ENCODE results near the gene DNTT. TPM values are rescaled to one million over a fixed set of nuclear protein-coding genes. Genes with fewer than 3 reads are reported as not detected.

DNTT gene
- polyA plus RNA-seq, 1 donor (not counting 4 experiments of a cell fraction or from before 2014, with no cell fraction given), result not detected

DNA sequence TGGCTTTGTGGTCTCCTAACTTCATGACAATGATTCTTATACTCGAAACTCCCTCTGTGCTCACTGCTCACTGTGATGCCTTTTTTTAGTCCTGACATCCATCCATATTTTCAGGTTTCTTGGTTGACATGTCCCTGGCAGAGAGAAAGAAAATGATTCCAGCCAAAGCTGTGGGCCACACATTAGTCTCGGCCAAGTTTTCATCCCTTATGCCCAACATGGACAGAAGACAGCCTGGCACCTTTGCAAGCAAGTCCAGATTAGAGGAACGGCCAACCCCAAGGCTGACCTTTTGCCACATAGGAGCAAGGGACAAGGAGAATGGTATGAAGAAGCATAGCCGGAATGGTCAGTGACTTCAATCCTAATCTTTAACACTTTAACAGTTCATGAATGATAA lies 63.2 kb downstream of the DNTT start:
- FAIRE-seq, result no peak
- TF ChIP-seq, protein P1, sequence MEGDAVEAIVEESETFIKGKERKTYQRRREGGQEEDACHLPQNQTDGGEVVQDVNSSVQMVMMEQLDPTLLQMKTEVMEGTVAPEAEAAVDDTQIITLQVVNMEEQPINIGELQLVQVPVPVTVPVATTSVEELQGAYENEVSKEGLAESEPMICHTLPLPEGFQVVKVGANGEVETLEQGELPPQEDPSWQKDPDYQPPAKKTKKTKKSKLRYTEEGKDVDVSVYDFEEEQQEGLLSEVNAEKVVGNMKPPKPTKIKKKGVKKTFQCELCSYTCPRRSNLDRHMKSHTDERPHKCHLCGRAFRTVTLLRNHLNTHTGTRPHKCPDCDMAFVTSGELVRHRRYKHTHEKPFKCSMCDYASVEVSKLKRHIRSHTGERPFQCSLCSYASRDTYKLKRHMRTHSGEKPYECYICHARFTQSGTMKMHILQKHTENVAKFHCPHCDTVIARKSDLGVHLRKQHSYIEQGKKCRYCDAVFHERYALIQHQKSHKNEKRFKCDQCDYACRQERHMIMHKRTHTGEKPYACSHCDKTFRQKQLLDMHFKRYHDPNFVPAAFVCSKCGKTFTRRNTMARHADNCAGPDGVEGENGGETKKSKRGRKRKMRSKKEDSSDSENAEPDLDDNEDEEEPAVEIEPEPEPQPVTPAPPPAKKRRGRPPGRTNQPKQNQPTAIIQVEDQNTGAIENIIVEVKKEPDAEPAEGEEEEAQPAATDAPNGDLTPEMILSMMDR (optimal IDR thresholded peaks at IDR 0.05 in 1 of 3, IDR thresholded peaks at IDR 0.05 in 1 of 3, conservative IDR thresholded peaks at IDR 0.05 in 1 of 3; ENCODE audit: extremely low read depth in 1 of 3, insufficient read depth in 2 of 3, low read length in 3 of 3), result no peak
- no peak for TF ChIP-seq EZH2 (IDR thresholded peaks at IDR 0.05; ENCODE audit: low read length)
- dilution Hi-C loops (cut with MboI; ENCODE audit: extremely low pct_ligation_motif_present, low sequenced_read_pairs), result no loop called here
- no peak overlapping the region for H3K9ac ChIP-seq (ENCODE audit: control insufficient read depth, extremely low read depth, insufficient read depth, low read length)
- no peak overlapping the region for H2AFZ ChIP-seq (ENCODE audit: control insufficient read depth, low read length)
- H4K20me1 ChIP-seq (ENCODE audit: control insufficient read depth, extremely low read depth, insufficient read depth, low read length), result no peaks in the 10 kb centered on the region
- no peak overlapping the region for H3K4me2 ChIP-seq (ENCODE audit: control insufficient read depth, extremely low read depth, insufficient read depth, low read depth, low read length)
- H3K27ac ChIP-seq (ENCODE audit: control insufficient read depth, insufficient read depth, low read length), result no peak overlapping the region
- no peak for DNase-seq (ENCODE audit: low read depth, low spot score)
- H3K27me3 ChIP-seq (ENCODE audit: control insufficient read depth, extremely low read depth, insufficient read depth, low read length), result no peaks in the 10 kb centered on the region
- no peak overlapping the region for H3K4me3 ChIP-seq (ENCODE audit: control insufficient read depth in 2 of 3, extremely low read depth in 1 of 3, insufficient read depth in 2 of 3, low read depth in 1 of 3, low read length in 3 of 3)
- no peaks in the 10 kb centered on the region for H3K36me3 ChIP-seq (ENCODE audit: control insufficient read depth in 2 of 2, extremely low read depth in 1 of 2, insufficient read depth in 2 of 2, low read length in 2 of 2)
- no peaks in the 10 kb centered on the region for H3K9me3 ChIP-seq (ENCODE audit: control insufficient read depth, low read depth, low read length)
- H3K4me1 ChIP-seq (ENCODE audit: control insufficient read depth, extremely low read depth, insufficient read depth, low read length), result peaks cover 6% of the 10 kb centered on the region
- no peaks in the 10 kb centered on the region for H3K79me2 ChIP-seq (ENCODE audit: control insufficient read depth, insufficient read depth, low read length)
- H3K9me1 ChIP-seq (ENCODE audit: control insufficient read depth, extremely low read depth, insufficient read depth, low read length), result no peaks in the 10 kb centered on the region

DNA sequence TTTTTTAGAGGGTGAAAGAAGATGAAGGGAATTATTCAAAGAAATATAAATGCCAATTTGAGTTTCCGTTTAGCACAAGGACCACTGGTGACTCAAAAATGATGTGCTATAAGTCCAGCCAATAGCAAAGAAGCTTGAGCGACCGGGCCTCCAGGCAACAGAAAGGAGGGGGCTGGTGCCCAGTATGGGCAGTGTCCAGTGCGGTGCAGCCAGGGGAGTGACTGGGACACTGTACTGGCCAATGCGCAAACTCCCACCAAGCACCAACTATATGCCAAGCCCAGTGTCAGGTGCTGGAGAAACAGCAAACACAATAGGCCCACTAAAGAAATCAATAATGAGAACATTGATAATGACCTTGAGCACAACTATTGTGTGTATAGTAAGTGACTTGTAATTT lies 64.7 kb downstream of the DNTT start:
- no peak overlapping the region for H3K27ac ChIP-seq (ENCODE audit: control insufficient read depth, insufficient read depth, low read length)
- H3K9ac ChIP-seq (ENCODE audit: control insufficient read depth, extremely low read depth, insufficient read depth, low read length), result no peak overlapping the region
- H3K4me1 ChIP-seq (ENCODE audit: control insufficient read depth, extremely low read depth, insufficient read depth, low read length), result peaks cover 6% of the 10 kb centered on the region
- no peaks in the 10 kb centered on the region for H4K20me1 ChIP-seq (ENCODE audit: control insufficient read depth, extremely low read depth, insufficient read depth, low read length)
- no peaks in the 10 kb centered on the region for H3K36me3 ChIP-seq (ENCODE audit: control insufficient read depth in 2 of 2, extremely low read depth in 1 of 2, insufficient read depth in 2 of 2, low read length in 2 of 2)
- H3K9me3 ChIP-seq (ENCODE audit: control insufficient read depth, low read depth, low read length), result no peaks in the 10 kb centered on the region
- no peak overlapping the region for H2AFZ ChIP-seq (ENCODE audit: control insufficient read depth, low read length)
- DNase-seq (ENCODE audit: low read depth, low spot score) (no peak), FAIRE-seq (no peak)
- H3K9me1 ChIP-seq (ENCODE audit: control insufficient read depth, extremely low read depth, insufficient read depth, low read length), result no peaks in the 10 kb centered on the region
- TF ChIP-seq, protein P1 (optimal IDR thresholded peaks at IDR 0.05 in 1 of 3, IDR thresholded peaks at IDR 0.05 in 1 of 3, conservative IDR thresholded peaks at IDR 0.05 in 1 of 3; ENCODE audit: extremely low read depth in 1 of 3, insufficient read depth in 2 of 3, low read length in 3 of 3), result no peak
- TF ChIP-seq EZH2 (IDR thresholded peaks at IDR 0.05; ENCODE audit: low read length), result no peak
- H3K79me2 ChIP-seq (ENCODE audit: control insufficient read depth, insufficient read depth, low read length), result no peaks in the 10 kb centered on the region
- H3K27me3 ChIP-seq (ENCODE audit: control insufficient read depth, extremely low read depth, insufficient read depth, low read length), result peaks cover 4% of the 10 kb centered on the region
- dilution Hi-C loops (cut with MboI; ENCODE audit: extremely low pct_ligation_motif_present, low sequenced_read_pairs), result no loop called here
- no peak overlapping the region for H3K4me3 ChIP-seq (ENCODE audit: control insufficient read depth in 2 of 3, extremely low read depth in 1 of 3, insufficient read depth in 2 of 3, low read depth in 1 of 3, low read length in 3 of 3)
- H3K4me2 ChIP-seq (ENCODE audit: control insufficient read depth, extremely low read depth, insufficient read depth, low read depth, low read length), result no peak overlapping the region
